Measurements from ENCODE around the gene GPC6.

Gene GPC6

DNA sequence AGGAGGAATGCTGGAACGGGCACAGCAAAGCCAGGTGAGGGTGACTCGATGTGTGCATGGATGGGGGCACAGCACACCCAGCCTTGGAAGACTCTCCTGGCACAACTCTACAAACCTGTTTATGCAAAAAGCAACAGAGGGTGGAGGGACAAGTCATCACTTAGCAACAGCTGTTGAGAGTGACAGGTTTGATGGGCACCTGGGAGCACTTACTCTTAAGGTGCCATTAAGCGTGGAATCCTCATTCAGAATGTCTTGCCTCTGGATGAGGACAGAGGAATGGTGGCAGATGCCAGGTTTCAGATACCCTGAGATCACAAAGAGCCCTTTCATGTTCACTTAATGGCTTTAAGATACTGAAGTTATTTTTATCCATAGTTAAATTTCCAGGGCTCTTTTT lies 1155.9 kb downstream of the GPC6 start:
- Histone ChIP-seq H3K79me1 (ENCODE audit: low read depth, low read length) (no peaks in the 10 kb centered on the region), H3K9me3 (replicated peaks in 1 of 2; ENCODE audit: control insufficient read depth in 2 of 2, insufficient read depth in 1 of 2, low read depth in 1 of 2, low read length in 2 of 2) (no peaks in the 10 kb centered on the region), H3K18ac (ENCODE audit: low read length) (no peak overlapping the region), H4K8ac (ENCODE audit: low read depth, low read length) (no peak overlapping the region), H2AFZ (ENCODE audit: low read length) (no peak overlapping the region), H4K91ac (ENCODE audit: low read depth, low read length, poor library complexity) (no peak overlapping the region), H3K4me3 (ENCODE audit: low read length in 2 of 2) (no peak overlapping the region), H3K27me3 (ENCODE audit: control insufficient read depth in 3 of 3, insufficient read depth in 3 of 3, low read depth in 1 of 3, low read length in 3 of 3) (no peaks in the 10 kb centered on the region), H2BK5ac (ENCODE audit: low read length) (no peak overlapping the region), H3K23ac (ENCODE audit: low read depth, low read length, poor library complexity) (no peak overlapping the region), H2BK120ac (ENCODE audit: low read depth, low read length) (no peak overlapping the region), H3K36me3 (replicated peaks in 1 of 2; ENCODE audit: control insufficient read depth in 2 of 2, insufficient read depth in 2 of 2, low read length in 2 of 2) (no peaks in the 10 kb centered on the region), H2AK5ac (ENCODE audit: low read depth, low read length) (no peak overlapping the region), H3K4me2 (ENCODE audit: insufficient read depth, low read length, poor library complexity, severe bottlenecking) (no peak overlapping the region), H2BK15ac (ENCODE audit: low read length) (no peak overlapping the region), H3K14ac (ENCODE audit: low read length) (no peak overlapping the region), H3K4ac (ENCODE audit: low read length) (no peak overlapping the region), H3K4me1 (ENCODE audit: control insufficient read depth in 2 of 2, insufficient read depth in 1 of 2, low read depth in 1 of 2, low read length in 2 of 2) (peaks cover 0 to 5% of the 10 kb centered on the region in 2 donors), H3K9ac (ENCODE audit: low read depth, low read length, poor library complexity) (no peak overlapping the region), H3K27ac (replicated peaks; ENCODE audit: low read length) (no peak overlapping the region), H2BK12ac (ENCODE audit: low read length) (no peak overlapping the region)
- DNase-seq (ENCODE audit: low spot score), result no peak
- WGBS, 2 donors (ENCODE audit: extremely low coverage in 2 of 2, insufficient read length in 2 of 2, insufficient replicate concordance in 1 of 2), result no CpG with 5 or more reads among the region's 3 CpGs

- Histone ChIP-seq H2BK15ac (ENCODE audit: low read length) (no peak overlapping the region), H3K23ac (ENCODE audit: low read depth, low read length, poor library complexity) (no peak overlapping the region), H3K79me1 (ENCODE audit: low read depth, low read length) (no peaks in the 10 kb centered on the region), H2AFZ (ENCODE audit: low read length) (no peak overlapping the region), H3K14ac (ENCODE audit: low read length) (no peak overlapping the region), H3K9ac (ENCODE audit: low read depth, low read length, poor library complexity) (no peak overlapping the region), H3K18ac (ENCODE audit: low read length) (no peak overlapping the region), H2BK12ac (ENCODE audit: low read length) (no peak overlapping the region), H2BK5ac (ENCODE audit: low read length) (no peak overlapping the region), H3K36me3 (replicated peaks in 1 of 2; ENCODE audit: control insufficient read depth in 2 of 2, insufficient read depth in 2 of 2, low read length in 2 of 2) (no peaks in the 10 kb centered on the region), H3K4me2 (ENCODE audit: insufficient read depth, low read length, poor library complexity, severe bottlenecking) (no peak overlapping the region), H2AK5ac (ENCODE audit: low read depth, low read length) (no peak overlapping the region), H2BK120ac (ENCODE audit: low read depth, low read length) (no peak overlapping the region), H3K27me3 (ENCODE audit: control insufficient read depth in 3 of 3, insufficient read depth in 3 of 3, low read depth in 1 of 3, low read length in 3 of 3) (no peaks in the 10 kb centered on the region), H3K27ac (replicated peaks; ENCODE audit: low read length) (no peak overlapping the region), H3K4ac (ENCODE audit: low read length) (no peak overlapping the region), H4K8ac (ENCODE audit: low read depth, low read length) (no peak overlapping the region), H3K4me3 (ENCODE audit: low read length in 2 of 2) (no peak overlapping the region), H3K4me1 (ENCODE audit: control insufficient read depth in 2 of 2, insufficient read depth in 1 of 2, low read depth in 1 of 2, low read length in 2 of 2) (peaks cover 0 to 5% of the 10 kb centered on the region in 2 donors), H4K91ac (ENCODE audit: low read depth, low read length, poor library complexity) (no peak overlapping the region), H3K9me3 (replicated peaks in 1 of 2; ENCODE audit: control insufficient read depth in 2 of 2, insufficient read depth in 1 of 2, low read depth in 1 of 2, low read length in 2 of 2) (no peaks in the 10 kb centered on the region)
- DNase-seq (ENCODE audit: low spot score), result no peak
- WGBS, 2 donors (ENCODE audit: extremely low coverage in 2 of 2, insufficient read length in 2 of 2, insufficient replicate concordance in 1 of 2), result no CpG with 5 or more reads among the region's 5 CpGs
Measured at GRCh38 chr13:94382960-94383359, 1156.4 kb downstream of the GPC6 start.

- Histone ChIP-seq H2AK5ac (ENCODE audit: low read depth, low read length) (no peak overlapping the region), H3K4me1 (ENCODE audit: control insufficient read depth in 2 of 2, insufficient read depth in 1 of 2, low read depth in 1 of 2, low read length in 2 of 2) (peaks cover 0 to 5% of the 10 kb centered on the region in 2 donors), H2AFZ (ENCODE audit: low read length) (no peak overlapping the region), H2BK15ac (ENCODE audit: low read length) (no peak overlapping the region), H3K4ac (ENCODE audit: low read length) (no peak overlapping the region), H3K4me3 (ENCODE audit: low read length in 2 of 2) (no peak overlapping the region), H3K23ac (ENCODE audit: low read depth, low read length, poor library complexity) (no peak overlapping the region), H3K4me2 (ENCODE audit: insufficient read depth, low read length, poor library complexity, severe bottlenecking) (no peak overlapping the region), H2BK12ac (ENCODE audit: low read length) (no peak overlapping the region), H3K79me1 (ENCODE audit: low read depth, low read length) (no peaks in the 10 kb centered on the region), H3K27ac (replicated peaks; ENCODE audit: low read length) (no peak overlapping the region), H3K36me3 (replicated peaks in 1 of 2; ENCODE audit: control insufficient read depth in 2 of 2, insufficient read depth in 2 of 2, low read length in 2 of 2) (no peaks in the 10 kb centered on the region), H4K8ac (ENCODE audit: low read depth, low read length) (no peak overlapping the region), H3K9ac (ENCODE audit: low read depth, low read length, poor library complexity) (no peak overlapping the region), H3K18ac (ENCODE audit: low read length) (no peak overlapping the region), H3K9me3 (replicated peaks in 1 of 2; ENCODE audit: control insufficient read depth in 2 of 2, insufficient read depth in 1 of 2, low read depth in 1 of 2, low read length in 2 of 2) (no peaks in the 10 kb centered on the region), H3K27me3 (ENCODE audit: control insufficient read depth in 3 of 3, insufficient read depth in 3 of 3, low read depth in 1 of 3, low read length in 3 of 3) (no peaks in the 10 kb centered on the region), H2BK120ac (ENCODE audit: low read depth, low read length) (no peak overlapping the region), H3K14ac (ENCODE audit: low read length) (no peak overlapping the region), H2BK5ac (ENCODE audit: low read length) (no peak overlapping the region), H4K91ac (ENCODE audit: low read depth, low read length, poor library complexity) (no peak overlapping the region)
- no CpG with 5 or more reads among the region's 2 CpGs for WGBS, 2 donors (ENCODE audit: extremely low coverage in 2 of 2, insufficient read length in 2 of 2, insufficient replicate concordance in 1 of 2)
- no peak for DNase-seq (ENCODE audit: low spot score)
Measured at GRCh38 chr13:94384231-94384905, 1157.8 kb downstream of the GPC6 start.

- Histone ChIP-seq H2BK15ac (ENCODE audit: low read length) (no peak overlapping the region), H2BK5ac (ENCODE audit: low read length) (no peak overlapping the region), H3K4me1 (ENCODE audit: control insufficient read depth in 2 of 2, insufficient read depth in 1 of 2, low read depth in 1 of 2, low read length in 2 of 2) (peaks cover 0 to 5% of the 10 kb centered on the region in 2 donors), H3K4me3 (ENCODE audit: low read length in 2 of 2) (no peak overlapping the region), H3K4ac (ENCODE audit: low read length) (no peak overlapping the region), H4K8ac (ENCODE audit: low read depth, low read length) (no peak overlapping the region), H4K91ac (ENCODE audit: low read depth, low read length, poor library complexity) (no peak overlapping the region), H3K9me3 (replicated peaks in 1 of 2; ENCODE audit: control insufficient read depth in 2 of 2, insufficient read depth in 1 of 2, low read depth in 1 of 2, low read length in 2 of 2) (no peaks in the 10 kb centered on the region), H3K27ac (replicated peaks; ENCODE audit: low read length) (no peak overlapping the region), H3K18ac (ENCODE audit: low read length) (no peak overlapping the region), H3K23ac (ENCODE audit: low read depth, low read length, poor library complexity) (no peak overlapping the region), H2BK12ac (ENCODE audit: low read length) (no peak overlapping the region), H3K9ac (ENCODE audit: low read depth, low read length, poor library complexity) (no peak overlapping the region), H3K4me2 (ENCODE audit: insufficient read depth, low read length, poor library complexity, severe bottlenecking) (no peak overlapping the region), H3K36me3 (replicated peaks in 1 of 2; ENCODE audit: control insufficient read depth in 2 of 2, insufficient read depth in 2 of 2, low read length in 2 of 2) (no peaks in the 10 kb centered on the region), H2BK120ac (ENCODE audit: low read depth, low read length) (no peak overlapping the region), H2AK5ac (ENCODE audit: low read depth, low read length) (no peak overlapping the region), H3K79me1 (ENCODE audit: low read depth, low read length) (no peaks in the 10 kb centered on the region), H3K14ac (ENCODE audit: low read length) (no peak overlapping the region), H3K27me3 (ENCODE audit: control insufficient read depth in 3 of 3, insufficient read depth in 3 of 3, low read depth in 1 of 3, low read length in 3 of 3) (no peaks in the 10 kb centered on the region), H2AFZ (ENCODE audit: low read length) (no peak overlapping the region)
- DNase-seq (ENCODE audit: low spot score), result no peak
Measured at GRCh38 chr13:94387047-94387446, 1160.4 kb downstream of the GPC6 start.

All from neuronal stem cell (in vitro differentiated cells).